Measurements from ENCODE around the gene AIMP1.

- TF ChIP-seq GATA3 (IDR thresholded peaks at IDR 0.05; ENCODE audit: low read depth, low read length) (no peak), GATA2 (IDR thresholded peaks at IDR 0.05; ENCODE audit: low read depth, low read length) (no peak)
Observed at GRCh38 chr4:106366026-106366425, 49.7 kb downstream of the AIMP1 start.

Measured in SH-SY5Y (cell line).